Vagina (tissue), 2 donors: ENCODE data around the gene NEK6. TPM values are rescaled to one million over a fixed set of nuclear protein-coding genes. Genes with fewer than 3 reads are reported as not detected.
A peak's percentile ranks its signal among the peaks of the same experiment; 100 is the strongest.

Source experiments
- DNase-seq, 2 donors: peaks; one replicate each; pipeline ENCODE4 v3.0.0-alpha.2; 2017; ENCODE audit errors: extremely low spot score in 2 of 2
- H3K27ac ChIP-seq: fragments of 200-600 bp; sonication (generic); one replicate; pipeline ENCODE4 v1.5.1; 2019
- H3K27me3 ChIP-seq: fragments of 200-600 bp; sonication (generic); one replicate; pipeline ENCODE4 v1.5.1; 2019
- H3K36me3 ChIP-seq, 2 donors: fragments of 200-600 bp; sonication (generic); one replicate each; pipeline ENCODE4 v1.5.1; 2017 to 2019
- H3K4me1 ChIP-seq: fragments of 200-600 bp; sonication (generic); one replicate; pipeline ENCODE4 v1.5.1; 2019
- H3K4me3 ChIP-seq, 2 donors: fragments of 200-600 bp; sonication (generic); 1 replicate in 1 of 2; 2 replicates in 1 of 2; pipeline ENCODE4 v1.5.1; 2016 to 2019
- H3K9me3 ChIP-seq: fragments of 200-600 bp; sonication (generic); one replicate; pipeline ENCODE4 v1.5.1; 2019
- CTCF ChIP-seq, 3 experiments: fragments of 450-650 bp in 2 of 3; fragments of 200-600 bp in 1 of 3; sonication (generic) in 1 of 3; IDR thresholded peaks; one replicate each; pipeline ENCODE4 v1.5.1; 2017 to 2019; ENCODE audit warnings: antibody characterized with exemption in 3 of 3, mild to moderate bottlenecking in 2 of 3, moderate library complexity in 2 of 3
- POLR2A ChIP-seq, 2 donors: fragments of 450-650 bp; IDR thresholded peaks; one replicate each; pipeline ENCODE4 v1.6.1; 2017; ENCODE audit warnings: antibody characterized with exemption in 2 of 2, mild to moderate bottlenecking in 2 of 2, moderate library complexity in 2 of 2
- POLR2AphosphoS5 ChIP-seq, 2 donors: sonication (generic); formaldehyde crosslinking; IDR thresholded peaks; one replicate each; pipeline ENCODE4 v1.9.0; 2017; ENCODE audit warnings: antibody characterized with exemption in 2 of 2, mild to moderate bottlenecking in 2 of 2, low read depth in 1 of 2; ENCODE audit not compliant: insufficient read depth in 1 of 2
- intact Hi-C: fragments of 100-400 bp; cut with DNase I; formaldehyde crosslinking; loops from one replicate; pipeline ENCODE4 v1.15.1; 2023
- total RNA-seq: library from RNA; depleted of rRNA; stranded (reverse); fragments of >200 nt; gene quantifications from one replicate; pipeline ENCODE4 v1.2.3, GENCODE V29; 2016

The NEK6 gene
- total RNA-seq, 1 donor from 2014 or later, result 44.4 TPM

GRCh38 chr9:124259158-124259808 is 1.5 kb downstream of the NEK6 start:
- Histone ChIP-seq H3K4me1 (peaks cover 76% of the 10 kb centered on the region), H3K36me3 (no peaks in the 10 kb centered on the region), H3K27ac (peak overlapping the region; percentile 95), H3K27me3 (no peaks in the 10 kb centered on the region), H3K4me3 (peak overlapping the region; percentile 76 to 89), H3K9me3 (no peaks in the 10 kb centered on the region)
- intact Hi-C loops, result no loop called here
- no peak for DNase-seq
- TF ChIP-seq POLR2AphosphoS5 (IDR thresholded peaks at IDR 0.05; ENCODE audit: insufficient read depth in 1 of 2, low read depth in 1 of 2) (peak in 1 of 2 donors; percentile 56), POLR2A (IDR thresholded peaks at IDR 0.05) (no peak)

GRCh38 chr9:124260769-124261603 is 3.2 kb downstream of the NEK6 start:
- H3K36me3 ChIP-seq, result no peaks in the 10 kb centered on the region
- no peak for DNase-seq
- H3K27ac ChIP-seq, result peak overlapping the region; percentile 95
- H3K4me3 ChIP-seq, result peak overlapping the region in 1 of 2 donors; percentile 5
- H3K27me3 ChIP-seq, result no peaks in the 10 kb centered on the region
- peaks cover 85% of the 10 kb centered on the region for H3K4me1 ChIP-seq
- intact Hi-C loops, result no loop called here
- H3K9me3 ChIP-seq, result no peaks in the 10 kb centered on the region
- TF ChIP-seq CTCF (IDR thresholded peaks at IDR 0.05) (no peak), POLR2AphosphoS5 (IDR thresholded peaks at IDR 0.05; ENCODE audit: insufficient read depth in 1 of 2, low read depth in 1 of 2) (peak in 1 of 2 donors; percentile 7), POLR2A (IDR thresholded peaks at IDR 0.05) (no peak)

- intact Hi-C loops, result no loop called here
- TF ChIP-seq POLR2AphosphoS5 (IDR thresholded peaks at IDR 0.05; ENCODE audit: insufficient read depth in 1 of 2, low read depth in 1 of 2) (no peak), POLR2A (IDR thresholded peaks at IDR 0.05) (no peak), CTCF (IDR thresholded peaks at IDR 0.05) (no peak)
- Histone ChIP-seq H3K9me3 (no peaks in the 10 kb centered on the region), H3K27me3 (no peaks in the 10 kb centered on the region), H3K4me1 (peaks cover 84% of the 10 kb centered on the region), H3K27ac (peak overlapping the region; percentile 95), H3K36me3 (no peaks in the 10 kb centered on the region), H3K4me3 (peak overlapping the region in 1 of 2 donors; percentile 5)
- DNase-seq, result no peak
These were observed 4.2 kb downstream of the NEK6 start for GRCh38 chr9:124261736-124262648.

- Histone ChIP-seq H3K27ac (peak overlapping the region; percentile 22), H3K4me1 (peaks cover 85% of the 10 kb centered on the region), H3K4me3 (no peak overlapping the region), H3K9me3 (no peaks in the 10 kb centered on the region), H3K36me3 (no peaks in the 10 kb centered on the region), H3K27me3 (no peaks in the 10 kb centered on the region)
- intact Hi-C loops, result no loop called here
- no peak for DNase-seq
- TF ChIP-seq POLR2AphosphoS5 (IDR thresholded peaks at IDR 0.05; ENCODE audit: insufficient read depth in 1 of 2, low read depth in 1 of 2), result no peak
- no peak for TF ChIP-seq CTCF (IDR thresholded peaks at IDR 0.05)
- TF ChIP-seq POLR2A (IDR thresholded peaks at IDR 0.05), result no peak
These were observed 4.9 kb downstream of the NEK6 start for GRCh38 chr9:124262649-124262972.

GRCh38 chr9:124263213-124263612 is 5.5 kb downstream of the NEK6 start:
- Histone ChIP-seq H3K4me3 (no peak overlapping the region), H3K36me3 (no peaks in the 10 kb centered on the region), H3K9me3 (no peaks in the 10 kb centered on the region), H3K4me1 (peaks cover 91% of the 10 kb centered on the region), H3K27me3 (no peaks in the 10 kb centered on the region), H3K27ac (peak overlapping the region; percentile 22)
- no peak for DNase-seq
- intact Hi-C loops, result no loop called here
- TF ChIP-seq POLR2AphosphoS5 (IDR thresholded peaks at IDR 0.05; ENCODE audit: insufficient read depth in 1 of 2, low read depth in 1 of 2), result no peak
- TF ChIP-seq CTCF (IDR thresholded peaks at IDR 0.05), result no peak
- TF ChIP-seq POLR2A (IDR thresholded peaks at IDR 0.05), result no peak
